Measurements from ENCODE around the gene HACL1. TPM values are rescaled to one million over a fixed set of nuclear protein-coding genes. Genes with fewer than 3 reads are reported as not detected.

The HACL1 gene
- total and polyA plus RNA-seq, 2 donors (not counting 3 experiments of a cell fraction or from before 2014, with no cell fraction given), result 16.5 to 27.4 TPM

GRCh38 chr3:15579051-15579450 lies 22.3 kb downstream of the HACL1 start:
- H2AFZ ChIP-seq (ENCODE audit: low read depth, low read length), result no peak overlapping the region
- H3K4me2 ChIP-seq (ENCODE audit: insufficient read depth, low read length), result no peak overlapping the region
- no peak overlapping the region for H3K4me3 ChIP-seq (replicated peaks in 1 of 3; ENCODE audit: insufficient read depth in 1 of 3, low read depth in 1 of 3, low read length in 3 of 3)
- no peak for FAIRE-seq
- ChIA-PET POLR2A (no interaction called here), CTCF (interaction anchor here (0.6 kb wide), 1 partner anchor 376 kb away, joined by 3 read pairs; no protein-coding TSS in a partner anchor)
- H4K20me1 ChIP-seq (replicated peaks; ENCODE audit: control insufficient read depth, extremely low read depth, insufficient read depth, low read length), result no peaks in the 10 kb centered on the region
- no peak for DNase-seq (ENCODE audit: low read depth, low spot score)
- TF ChIP-seq EZH2 (IDR thresholded peaks at IDR 0.05; ENCODE audit: borderline replicate concordance, low read depth, low read length, severe bottlenecking) (no peak), MAX (IDR thresholded peaks at IDR 0.05; ENCODE audit: insufficient read depth, insufficient read length) (no peak), POLR2A (IDR thresholded peaks at IDR 0.05; ENCODE audit: low read depth, low read length) (no peak), POLR2AphosphoS5 (IDR thresholded peaks at IDR 0.05; ENCODE audit: insufficient read depth, low read depth, low read length) (no peak), GATA2 (IDR thresholded peaks at IDR 0.05; ENCODE audit: insufficient read depth, insufficient read length, low read depth, low read length) (no peak), MYC (IDR thresholded peaks at IDR 0.05; ENCODE audit: low read depth, low read length) (no peak), FOS (IDR thresholded peaks at IDR 0.05; ENCODE audit: borderline replicate concordance, insufficient read depth, low read length) (no peak), CTCF (IDR thresholded peaks at IDR 0.05; ENCODE audit: extremely low read depth in 1 of 2, insufficient read depth in 1 of 2, low read depth in 1 of 2, low read length in 2 of 2) (no peak), JUN (IDR thresholded peaks at IDR 0.05; ENCODE audit: borderline replicate concordance, insufficient read depth, insufficient read length, low read depth) (no peak)
- dilution Hi-C loops (cut with MboI; ENCODE audit: extremely low pct_ligation_motif_present, low sequenced_read_pairs), result no loop called here
- no peaks in the 10 kb centered on the region for H3K9me3 ChIP-seq (replicated peaks; ENCODE audit: control insufficient read depth, insufficient read depth, low read length)
- H3K9me1 ChIP-seq (replicated peaks; ENCODE audit: control insufficient read depth, extremely low read depth, insufficient read depth, low read length), result no peaks in the 10 kb centered on the region
- H3K27ac ChIP-seq (ENCODE audit: insufficient read depth, low read depth, low read length), result no peak overlapping the region
- no peak overlapping the region for H3K9ac ChIP-seq (replicated peaks; ENCODE audit: extremely low read depth, insufficient read depth, low read length)
- no peaks in the 10 kb centered on the region for H3K79me2 ChIP-seq (ENCODE audit: control insufficient read depth, insufficient read depth, low read length)
- H3K4me1 ChIP-seq (ENCODE audit: control insufficient read depth, extremely low read depth, insufficient read depth, low read length), result no peaks in the 10 kb centered on the region
- peaks cover 2 to 4% of the 10 kb centered on the region in 2 experiments for H3K36me3 ChIP-seq (ENCODE audit: control insufficient read depth in 2 of 2, extremely low read depth in 1 of 2, insufficient read depth in 2 of 2, low read length in 2 of 2)
- intact Hi-C loops (cut with micrococcal nuclease), result no loop called here
- no peaks in the 10 kb centered on the region for H3K27me3 ChIP-seq (ENCODE audit: control insufficient read depth in 2 of 2, insufficient read depth in 2 of 2, low read length in 2 of 2)
- BruUV-seq (replicated peaks), result no TSS peak
